Measurements from ENCODE around the gene ABHD12B. TPM values are rescaled to one million over a fixed set of nuclear protein-coding genes. Genes with fewer than 3 reads are reported as not detected.

The ABHD12B gene
- total RNA-seq, 1 donor from 2014 or later = not detected

GRCh38 chr14:50836515-50836914, 35.3 kb upstream of the ABHD12B start:
- Histone ChIP-seq H3K9me3 (no peaks in the 10 kb centered on the region), H3K4me1 (peaks cover 0 to 5% of the 10 kb centered on the region in 2 donors), H3K27me3 (no peaks in the 10 kb centered on the region), H3K4me3 (no peak overlapping the region), H3K27ac (no peak overlapping the region), H3K36me3 (no peaks in the 10 kb centered on the region)
- TF ChIP-seq CTCF (IDR thresholded peaks at IDR 0.05) = no peak
- DNase-seq (ENCODE audit: low spot score in 2 of 2) = no peak
- intact Hi-C loops (cut with DNase I) = no loop called here

GRCh38 chr14:50837271-50837670, 34.6 kb upstream of the ABHD12B start:
- Histone ChIP-seq H3K9me3 (no peaks in the 10 kb centered on the region), H3K4me1 (no peaks in the 10 kb centered on the region), H3K4me3 (no peak overlapping the region), H3K27ac (no peak overlapping the region), H3K27me3 (no peaks in the 10 kb centered on the region), H3K36me3 (no peaks in the 10 kb centered on the region)
- no peak for TF ChIP-seq CTCF (IDR thresholded peaks at IDR 0.05)
- intact Hi-C loops (cut with DNase I) = no loop called here
- no peak for DNase-seq (ENCODE audit: low spot score in 2 of 2)

GRCh38 chr14:50837850-50838470, 33.9 kb upstream of the ABHD12B start:
- no peak for TF ChIP-seq CTCF (IDR thresholded peaks at IDR 0.05)
- H3K4me3 ChIP-seq = no peak overlapping the region
- intact Hi-C loops (cut with DNase I) = no loop called here
- no peaks in the 10 kb centered on the region for H3K9me3 ChIP-seq
- no peaks in the 10 kb centered on the region for H3K27me3 ChIP-seq
- no peaks in the 10 kb centered on the region for H3K4me1 ChIP-seq
- H3K27ac ChIP-seq = no peak overlapping the region
- no peak for DNase-seq (ENCODE audit: low spot score in 2 of 2)
- no peaks in the 10 kb centered on the region for H3K36me3 ChIP-seq

- no peak for DNase-seq (ENCODE audit: low spot score in 2 of 2)
- no peak for TF ChIP-seq CTCF (IDR thresholded peaks at IDR 0.05)
- no peak overlapping the region for H3K4me3 ChIP-seq
- no peaks in the 10 kb centered on the region for H3K27me3 ChIP-seq
- H3K36me3 ChIP-seq = no peaks in the 10 kb centered on the region
- H3K27ac ChIP-seq = no peak overlapping the region
- no peaks in the 10 kb centered on the region for H3K9me3 ChIP-seq
- intact Hi-C loops (cut with DNase I) = no loop called here
- H3K4me1 ChIP-seq = no peaks in the 10 kb centered on the region
These were observed 32.8 kb upstream of the ABHD12B start for GRCh38 chr14:50839048-50839447.

GRCh38 chr14:50839691-50840090, 32.2 kb upstream of the ABHD12B start:
- H3K36me3 ChIP-seq = no peaks in the 10 kb centered on the region
- no peaks in the 10 kb centered on the region for H3K27me3 ChIP-seq
- no peak overlapping the region for H3K27ac ChIP-seq
- intact Hi-C loops (cut with DNase I) = no loop called here
- no peaks in the 10 kb centered on the region for H3K9me3 ChIP-seq
- no peaks in the 10 kb centered on the region for H3K4me1 ChIP-seq
- H3K4me3 ChIP-seq = no peak overlapping the region
- no peak for TF ChIP-seq CTCF (IDR thresholded peaks at IDR 0.05)
- no peak for DNase-seq (ENCODE audit: low spot score in 2 of 2)

GRCh38 chr14:50844391-50844790, 27.5 kb upstream of the ABHD12B start:
- no peak overlapping the region for H3K27ac ChIP-seq
- no peaks in the 10 kb centered on the region for H3K9me3 ChIP-seq
- intact Hi-C loops (cut with DNase I) = no loop called here
- TF ChIP-seq CTCF (IDR thresholded peaks at IDR 0.05) = no peak
- no peaks in the 10 kb centered on the region for H3K36me3 ChIP-seq
- H3K27me3 ChIP-seq = no peaks in the 10 kb centered on the region
- no peak for DNase-seq (ENCODE audit: low spot score in 2 of 2)
- no peak overlapping the region for H3K4me3 ChIP-seq
- H3K4me1 ChIP-seq = no peaks in the 10 kb centered on the region

Measured in ascending aorta (tissue), 2 donors.